ENCODE measurements around the gene SLC4A1.

DNA sequence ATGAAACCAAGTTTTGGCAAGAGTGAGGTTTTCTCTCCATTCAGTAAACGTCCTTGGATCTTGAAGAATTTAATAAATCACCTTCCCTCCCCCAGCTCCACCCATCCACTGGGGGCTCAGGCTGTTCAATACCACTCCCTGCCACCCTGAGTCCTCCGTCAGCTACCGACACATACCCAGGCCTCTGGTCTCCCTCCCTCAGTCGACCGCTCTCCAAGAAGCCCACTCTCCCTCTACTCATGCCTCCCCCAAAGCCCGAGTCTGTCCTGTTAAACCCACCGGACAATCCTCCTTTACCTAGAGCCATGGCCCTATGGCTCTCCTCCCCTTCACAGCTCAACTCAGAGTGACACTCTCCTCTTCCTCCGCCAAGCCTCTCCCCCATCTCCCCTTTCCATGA is 19.7 kb upstream of the SLC4A1 start:
- TF ChIP-seq, protein P1, sequence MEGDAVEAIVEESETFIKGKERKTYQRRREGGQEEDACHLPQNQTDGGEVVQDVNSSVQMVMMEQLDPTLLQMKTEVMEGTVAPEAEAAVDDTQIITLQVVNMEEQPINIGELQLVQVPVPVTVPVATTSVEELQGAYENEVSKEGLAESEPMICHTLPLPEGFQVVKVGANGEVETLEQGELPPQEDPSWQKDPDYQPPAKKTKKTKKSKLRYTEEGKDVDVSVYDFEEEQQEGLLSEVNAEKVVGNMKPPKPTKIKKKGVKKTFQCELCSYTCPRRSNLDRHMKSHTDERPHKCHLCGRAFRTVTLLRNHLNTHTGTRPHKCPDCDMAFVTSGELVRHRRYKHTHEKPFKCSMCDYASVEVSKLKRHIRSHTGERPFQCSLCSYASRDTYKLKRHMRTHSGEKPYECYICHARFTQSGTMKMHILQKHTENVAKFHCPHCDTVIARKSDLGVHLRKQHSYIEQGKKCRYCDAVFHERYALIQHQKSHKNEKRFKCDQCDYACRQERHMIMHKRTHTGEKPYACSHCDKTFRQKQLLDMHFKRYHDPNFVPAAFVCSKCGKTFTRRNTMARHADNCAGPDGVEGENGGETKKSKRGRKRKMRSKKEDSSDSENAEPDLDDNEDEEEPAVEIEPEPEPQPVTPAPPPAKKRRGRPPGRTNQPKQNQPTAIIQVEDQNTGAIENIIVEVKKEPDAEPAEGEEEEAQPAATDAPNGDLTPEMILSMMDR (IDR thresholded peaks at IDR 0.05 in 8 of 11, conservative IDR thresholded peaks at IDR 0.05 in 3 of 11): no peak
- TF ChIP-seq POLR2AphosphoS5 (IDR thresholded peaks at IDR 0.05): no peak

Data from spleen (tissue), 7 donors.